ENCODE measurements around the gene STH.
"Not testable (repeated sequence)": the region's sequence is repeated elsewhere in the genome, so short reads cannot be mapped to it uniquely, and the experiment has no call there.

The STH gene

GRCh38 chr17:46013127-46013501 is 14.1 kb downstream of the STH start:
- TF ChIP-seq ZNF274 (IDR thresholded peaks at IDR 0.05; ENCODE audit: low read depth, low read length): no peak

GRCh38 chr17:46013502-46014165 is 14.6 kb downstream of the STH start:
- no peak overlapping the region for H3K4me3 ChIP-seq (ENCODE audit: low read length)
- no peak for TF ChIP-seq ZNF274 (IDR thresholded peaks at IDR 0.05; ENCODE audit: low read depth, low read length)

More at GRCh38 chr17:46013127-46013501, 14.1 kb downstream of the STH start:
- no peak overlapping the region for H3K4me3 ChIP-seq (ENCODE audit: low read length)

GRCh38 chr17:46019408-46019925 is 20.4 kb downstream of the STH start:
- not testable (repeated sequence) for H3K4me3 ChIP-seq (ENCODE audit: low read length)

GRCh38 chr17:46020023-46020761 is 21.1 kb downstream of the STH start:
- no peak overlapping the region for H3K4me3 ChIP-seq (ENCODE audit: low read length)
- TF ChIP-seq ZNF274 (IDR thresholded peaks at IDR 0.05; ENCODE audit: low read depth, low read length): no peak

GRCh38 chr17:46020998-46021397 is 21.9 kb downstream of the STH start:
- TF ChIP-seq ZNF274 (IDR thresholded peaks at IDR 0.05; ENCODE audit: low read depth, low read length): no peak
- H3K4me3 ChIP-seq (ENCODE audit: low read length): no peak overlapping the region

DNA sequence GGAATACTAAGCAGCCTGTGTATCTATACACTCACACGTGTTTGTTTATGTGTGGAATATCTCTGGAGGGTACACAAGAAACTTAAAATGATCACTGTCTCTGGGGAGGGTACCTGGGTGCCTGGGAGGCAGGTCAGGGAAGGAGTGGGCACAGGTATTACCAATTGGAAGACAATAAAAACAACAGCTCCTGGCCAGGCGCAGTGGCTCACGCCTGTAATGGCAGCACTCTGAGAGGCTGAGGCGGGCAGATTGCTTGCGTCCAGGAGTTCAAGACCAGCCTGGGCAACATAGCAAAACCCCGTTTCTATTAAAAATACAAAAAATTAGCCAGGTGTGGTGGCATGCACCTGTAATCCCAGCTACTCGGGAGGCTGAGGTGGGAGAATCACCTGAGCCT is 24.3 kb downstream of the STH start:
- H3K4me3 ChIP-seq (ENCODE audit: low read length): not testable (repeated sequence)

DNA sequence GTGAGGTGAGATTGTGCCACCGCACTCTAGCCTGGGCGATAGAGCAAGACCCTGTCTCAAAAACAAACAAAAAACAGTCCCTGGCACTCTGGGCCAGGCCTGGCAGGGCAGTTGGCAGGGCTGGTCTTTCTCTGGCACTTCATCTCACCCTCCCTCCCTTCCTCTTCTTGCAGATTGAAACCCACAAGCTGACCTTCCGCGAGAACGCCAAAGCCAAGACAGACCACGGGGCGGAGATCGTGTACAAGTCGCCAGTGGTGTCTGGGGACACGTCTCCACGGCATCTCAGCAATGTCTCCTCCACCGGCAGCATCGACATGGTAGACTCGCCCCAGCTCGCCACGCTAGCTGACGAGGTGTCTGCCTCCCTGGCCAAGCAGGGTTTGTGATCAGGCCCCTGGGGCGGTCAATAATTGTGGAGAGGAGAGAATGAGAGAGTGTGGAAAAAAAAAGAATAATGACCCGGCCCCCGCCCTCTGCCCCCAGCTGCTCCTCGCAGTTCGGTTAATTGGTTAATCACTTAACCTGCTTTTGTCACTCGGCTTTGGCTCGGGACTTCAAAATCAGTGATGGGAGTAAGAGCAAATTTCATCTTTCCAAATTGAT is 24.8 kb downstream of the STH start:
- TF ChIP-seq ZNF274 (IDR thresholded peaks at IDR 0.05; ENCODE audit: low read depth, low read length): no peak
- H3K4me3 ChIP-seq (ENCODE audit: low read length): no peak overlapping the region

GRCh38 chr17:46024590-46024989 is 25.5 kb downstream of the STH start:
- no peak for TF ChIP-seq ZNF274 (IDR thresholded peaks at IDR 0.05; ENCODE audit: low read depth, low read length)
- no peak overlapping the region for H3K4me3 ChIP-seq (ENCODE audit: low read length)

DNA sequence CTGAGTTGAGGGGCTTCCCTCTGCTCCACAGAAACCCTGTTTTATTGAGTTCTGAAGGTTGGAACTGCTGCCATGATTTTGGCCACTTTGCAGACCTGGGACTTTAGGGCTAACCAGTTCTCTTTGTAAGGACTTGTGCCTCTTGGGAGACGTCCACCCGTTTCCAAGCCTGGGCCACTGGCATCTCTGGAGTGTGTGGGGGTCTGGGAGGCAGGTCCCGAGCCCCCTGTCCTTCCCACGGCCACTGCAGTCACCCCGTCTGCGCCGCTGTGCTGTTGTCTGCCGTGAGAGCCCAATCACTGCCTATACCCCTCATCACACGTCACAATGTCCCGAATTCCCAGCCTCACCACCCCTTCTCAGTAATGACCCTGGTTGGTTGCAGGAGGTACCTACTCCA is 26.0 kb downstream of the STH start:
- H3K4me3 ChIP-seq (ENCODE audit: low read length): no peak overlapping the region
- no peak for TF ChIP-seq ZNF274 (IDR thresholded peaks at IDR 0.05; ENCODE audit: low read depth, low read length)

DNA sequence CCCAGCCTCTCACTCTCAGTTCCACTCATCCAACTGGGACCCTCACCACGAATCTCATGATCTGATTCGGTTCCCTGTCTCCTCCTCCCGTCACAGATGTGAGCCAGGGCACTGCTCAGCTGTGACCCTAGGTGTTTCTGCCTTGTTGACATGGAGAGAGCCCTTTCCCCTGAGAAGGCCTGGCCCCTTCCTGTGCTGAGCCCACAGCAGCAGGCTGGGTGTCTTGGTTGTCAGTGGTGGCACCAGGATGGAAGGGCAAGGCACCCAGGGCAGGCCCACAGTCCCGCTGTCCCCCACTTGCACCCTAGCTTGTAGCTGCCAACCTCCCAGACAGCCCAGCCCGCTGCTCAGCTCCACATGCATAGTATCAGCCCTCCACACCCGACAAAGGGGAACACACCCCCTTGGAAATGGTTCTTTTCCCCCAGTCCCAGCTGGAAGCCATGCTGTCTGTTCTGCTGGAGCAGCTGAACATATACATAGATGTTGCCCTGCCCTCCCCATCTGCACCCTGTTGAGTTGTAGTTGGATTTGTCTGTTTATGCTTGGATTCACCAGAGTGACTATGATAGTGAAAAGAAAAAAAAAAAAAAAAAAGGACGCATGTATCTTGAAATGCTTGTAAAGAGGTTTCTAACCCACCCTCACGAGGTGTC is 26.6 kb downstream of the STH start:
- TF ChIP-seq ZNF274 (IDR thresholded peaks at IDR 0.05; ENCODE audit: low read depth, low read length): no peak
- H3K4me3 ChIP-seq (ENCODE audit: low read length): no peak overlapping the region

DNA sequence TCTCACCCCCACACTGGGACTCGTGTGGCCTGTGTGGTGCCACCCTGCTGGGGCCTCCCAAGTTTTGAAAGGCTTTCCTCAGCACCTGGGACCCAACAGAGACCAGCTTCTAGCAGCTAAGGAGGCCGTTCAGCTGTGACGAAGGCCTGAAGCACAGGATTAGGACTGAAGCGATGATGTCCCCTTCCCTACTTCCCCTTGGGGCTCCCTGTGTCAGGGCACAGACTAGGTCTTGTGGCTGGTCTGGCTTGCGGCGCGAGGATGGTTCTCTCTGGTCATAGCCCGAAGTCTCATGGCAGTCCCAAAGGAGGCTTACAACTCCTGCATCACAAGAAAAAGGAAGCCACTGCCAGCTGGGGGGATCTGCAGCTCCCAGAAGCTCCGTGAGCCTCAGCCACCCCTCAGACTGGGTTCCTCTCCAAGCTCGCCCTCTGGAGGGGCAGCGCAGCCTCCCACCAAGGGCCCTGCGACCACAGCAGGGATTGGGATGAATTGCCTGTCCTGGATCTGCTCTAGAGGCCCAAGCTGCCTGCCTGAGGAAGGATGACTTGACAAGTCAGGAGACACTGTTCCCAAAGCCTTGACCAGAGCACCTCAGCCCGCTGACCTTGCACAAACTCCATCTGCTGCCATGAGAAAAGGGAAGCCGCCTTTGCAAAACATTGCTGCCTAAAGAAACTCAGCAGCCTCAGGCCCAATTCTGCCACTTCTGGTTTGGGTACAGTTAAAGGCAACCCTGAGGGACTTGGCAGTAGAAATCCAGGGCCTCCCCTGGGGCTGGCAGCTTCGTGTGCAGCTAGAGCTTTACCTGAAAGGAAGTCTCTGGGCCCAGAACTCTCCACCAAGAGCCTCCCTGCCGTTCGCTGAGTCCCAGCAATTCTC is 27.4 kb downstream of the STH start:
- no peak overlapping the region for H3K4me3 ChIP-seq (ENCODE audit: low read length)
- no peak for TF ChIP-seq ZNF274 (IDR thresholded peaks at IDR 0.05; ENCODE audit: low read depth, low read length)

DNA sequence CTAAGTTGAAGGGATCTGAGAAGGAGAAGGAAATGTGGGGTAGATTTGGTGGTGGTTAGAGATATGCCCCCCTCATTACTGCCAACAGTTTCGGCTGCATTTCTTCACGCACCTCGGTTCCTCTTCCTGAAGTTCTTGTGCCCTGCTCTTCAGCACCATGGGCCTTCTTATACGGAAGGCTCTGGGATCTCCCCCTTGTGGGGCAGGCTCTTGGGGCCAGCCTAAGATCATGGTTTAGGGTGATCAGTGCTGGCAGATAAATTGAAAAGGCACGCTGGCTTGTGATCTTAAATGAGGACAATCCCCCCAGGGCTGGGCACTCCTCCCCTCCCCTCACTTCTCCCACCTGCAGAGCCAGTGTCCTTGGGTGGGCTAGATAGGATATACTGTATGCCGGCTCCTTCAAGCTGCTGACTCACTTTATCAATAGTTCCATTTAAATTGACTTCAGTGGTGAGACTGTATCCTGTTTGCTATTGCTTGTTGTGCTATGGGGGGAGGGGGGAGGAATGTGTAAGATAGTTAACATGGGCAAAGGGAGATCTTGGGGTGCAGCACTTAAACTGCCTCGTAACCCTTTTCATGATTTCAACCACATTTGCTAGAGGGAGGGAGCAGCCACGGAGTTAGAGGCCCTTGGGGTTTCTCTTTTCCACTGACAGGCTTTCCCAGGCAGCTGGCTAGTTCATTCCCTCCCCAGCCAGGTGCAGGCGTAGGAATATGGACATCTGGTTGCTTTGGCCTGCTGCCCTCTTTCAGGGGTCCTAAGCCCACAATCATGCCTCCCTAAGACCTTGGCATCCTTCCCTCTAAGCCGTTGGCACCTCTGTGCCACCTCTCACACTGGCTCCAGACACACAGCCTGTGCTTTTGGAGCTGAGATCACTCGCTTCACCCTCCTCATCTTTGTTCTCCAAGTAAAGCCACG is 28.3 kb downstream of the STH start:
- H3K4me3 ChIP-seq (ENCODE audit: low read length): no peak overlapping the region
- TF ChIP-seq ZNF274 (IDR thresholded peaks at IDR 0.05; ENCODE audit: low read depth, low read length): no peak

GRCh38 chr17:46027976-46028325 is 28.9 kb downstream of the STH start:
- no peak for TF ChIP-seq ZNF274 (IDR thresholded peaks at IDR 0.05; ENCODE audit: low read depth, low read length)
- no peak overlapping the region for H3K4me3 ChIP-seq (ENCODE audit: low read length)
